Keratinocyte (primary cell): ENCODE results near the gene SMIM45.

Experiments
- EZH2 ChIP-seq: IDR thresholded peaks from one replicate; pipeline ENCODE4 v1.6.1; 2012; ENCODE audit warnings: inconsistent platforms, mild to moderate bottlenecking, low read length, moderate library complexity
- TF ChIP-seq, protein P1 (sequence below), 3 experiments: IDR thresholded peaks in 1 of 3; conservative IDR thresholded peaks in 1 of 3; optimal IDR thresholded peaks in 1 of 3; 2 replicates in 2 of 3; 3 replicates in 1 of 3; pipeline versions ENCODE3 to v1.5.1; 2011; ENCODE audit warnings: low read length in 3 of 3, mild to moderate bottlenecking in 3 of 3, moderate library complexity in 2 of 3, control low read depth in 1 of 3, inconsistent platforms in 1 of 3; ENCODE audit not compliant: insufficient read depth in 2 of 3; ENCODE audit errors: extremely low read depth in 1 of 3

DNA sequence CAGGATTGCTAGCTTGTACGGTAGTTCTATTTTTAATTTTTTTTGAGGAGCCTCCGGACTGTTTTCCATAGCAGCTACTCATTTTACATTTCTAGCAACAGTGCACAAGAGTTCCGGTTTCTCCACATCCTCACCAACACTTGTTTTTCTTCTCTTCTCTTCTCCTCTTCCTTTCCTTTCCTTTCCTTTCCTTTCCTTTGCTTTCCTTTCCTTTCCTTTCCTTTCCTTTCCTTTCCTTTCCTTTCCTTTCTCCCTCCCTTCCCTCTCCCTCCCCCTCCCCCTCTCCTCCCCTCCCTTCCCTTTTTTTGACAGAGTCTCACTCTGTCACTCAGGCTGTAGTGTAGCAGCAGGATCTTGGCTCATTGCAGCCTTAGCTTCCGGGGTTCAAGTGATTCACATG, 56.0 kb downstream of the SMIM45 start:
- TF ChIP-seq, protein P1, sequence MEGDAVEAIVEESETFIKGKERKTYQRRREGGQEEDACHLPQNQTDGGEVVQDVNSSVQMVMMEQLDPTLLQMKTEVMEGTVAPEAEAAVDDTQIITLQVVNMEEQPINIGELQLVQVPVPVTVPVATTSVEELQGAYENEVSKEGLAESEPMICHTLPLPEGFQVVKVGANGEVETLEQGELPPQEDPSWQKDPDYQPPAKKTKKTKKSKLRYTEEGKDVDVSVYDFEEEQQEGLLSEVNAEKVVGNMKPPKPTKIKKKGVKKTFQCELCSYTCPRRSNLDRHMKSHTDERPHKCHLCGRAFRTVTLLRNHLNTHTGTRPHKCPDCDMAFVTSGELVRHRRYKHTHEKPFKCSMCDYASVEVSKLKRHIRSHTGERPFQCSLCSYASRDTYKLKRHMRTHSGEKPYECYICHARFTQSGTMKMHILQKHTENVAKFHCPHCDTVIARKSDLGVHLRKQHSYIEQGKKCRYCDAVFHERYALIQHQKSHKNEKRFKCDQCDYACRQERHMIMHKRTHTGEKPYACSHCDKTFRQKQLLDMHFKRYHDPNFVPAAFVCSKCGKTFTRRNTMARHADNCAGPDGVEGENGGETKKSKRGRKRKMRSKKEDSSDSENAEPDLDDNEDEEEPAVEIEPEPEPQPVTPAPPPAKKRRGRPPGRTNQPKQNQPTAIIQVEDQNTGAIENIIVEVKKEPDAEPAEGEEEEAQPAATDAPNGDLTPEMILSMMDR (optimal IDR thresholded peaks at IDR 0.05 in 1 of 3, IDR thresholded peaks at IDR 0.05 in 1 of 3, conservative IDR thresholded peaks at IDR 0.05 in 1 of 3; ENCODE audit: extremely low read depth in 1 of 3, insufficient read depth in 2 of 3, low read length in 3 of 3): no peak
- TF ChIP-seq EZH2: no peak
